Measurements from ENCODE around the gene SF1.

- TF ChIP-seq YY1 (IDR thresholded peaks at IDR 0.05; ENCODE audit: borderline replicate concordance in 1 of 3, control insufficient read depth in 1 of 3, extremely low read depth in 1 of 3, insufficient read depth in 3 of 3, insufficient read length in 1 of 3, insufficient replicate concordance in 2 of 3, low read depth in 1 of 3, low read length in 2 of 3) = no peak
- no peak for TF ChIP-seq EHMT2 (IDR thresholded peaks at IDR 0.05)
- no peak for TF ChIP-seq EP400 (IDR thresholded peaks at IDR 0.05)
- no peak for TF ChIP-seq ZNF121 (CRISPR knock-in tag; conservative IDR thresholded peaks at IDR 0.05)
- TF ChIP-seq, protein P1, sequence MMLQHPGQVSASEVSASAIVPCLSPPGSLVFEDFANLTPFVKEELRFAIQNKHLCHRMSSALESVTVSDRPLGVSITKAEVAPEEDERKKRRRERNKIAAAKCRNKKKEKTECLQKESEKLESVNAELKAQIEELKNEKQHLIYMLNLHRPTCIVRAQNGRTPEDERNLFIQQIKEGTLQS (IDR thresholded peaks at IDR 0.05) = no peak
- TF ChIP-seq, protein P1 (CRISPR knock-in tag; conservative IDR thresholded peaks at IDR 0.05) = no peak
- TF ChIP-seq NR3C1 (CRISPR knock-in tag; IDR thresholded peaks at IDR 0.05) = no peak
- TF ChIP-seq, protein P2, sequence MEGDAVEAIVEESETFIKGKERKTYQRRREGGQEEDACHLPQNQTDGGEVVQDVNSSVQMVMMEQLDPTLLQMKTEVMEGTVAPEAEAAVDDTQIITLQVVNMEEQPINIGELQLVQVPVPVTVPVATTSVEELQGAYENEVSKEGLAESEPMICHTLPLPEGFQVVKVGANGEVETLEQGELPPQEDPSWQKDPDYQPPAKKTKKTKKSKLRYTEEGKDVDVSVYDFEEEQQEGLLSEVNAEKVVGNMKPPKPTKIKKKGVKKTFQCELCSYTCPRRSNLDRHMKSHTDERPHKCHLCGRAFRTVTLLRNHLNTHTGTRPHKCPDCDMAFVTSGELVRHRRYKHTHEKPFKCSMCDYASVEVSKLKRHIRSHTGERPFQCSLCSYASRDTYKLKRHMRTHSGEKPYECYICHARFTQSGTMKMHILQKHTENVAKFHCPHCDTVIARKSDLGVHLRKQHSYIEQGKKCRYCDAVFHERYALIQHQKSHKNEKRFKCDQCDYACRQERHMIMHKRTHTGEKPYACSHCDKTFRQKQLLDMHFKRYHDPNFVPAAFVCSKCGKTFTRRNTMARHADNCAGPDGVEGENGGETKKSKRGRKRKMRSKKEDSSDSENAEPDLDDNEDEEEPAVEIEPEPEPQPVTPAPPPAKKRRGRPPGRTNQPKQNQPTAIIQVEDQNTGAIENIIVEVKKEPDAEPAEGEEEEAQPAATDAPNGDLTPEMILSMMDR (IDR thresholded peaks at IDR 0.05 in 2 of 3, conservative IDR thresholded peaks at IDR 0.05 in 1 of 3; ENCODE audit: insufficient read depth in 2 of 3, low read depth in 1 of 3, low read length in 3 of 3) = no peak
- TF ChIP-seq ZNF589 (CRISPR knock-in tag; IDR thresholded peaks at IDR 0.05; ENCODE audit: low read depth) = no peak
- no peak for TF ChIP-seq CREB3 (tag; conservative IDR thresholded peaks at IDR 0.05; ENCODE audit: low read depth)
- TF ChIP-seq CBX2 (IDR thresholded peaks at IDR 0.05; ENCODE audit: insufficient read depth, low read length, poor library complexity, severe bottlenecking) = no peak
- TF ChIP-seq, protein P3, sequence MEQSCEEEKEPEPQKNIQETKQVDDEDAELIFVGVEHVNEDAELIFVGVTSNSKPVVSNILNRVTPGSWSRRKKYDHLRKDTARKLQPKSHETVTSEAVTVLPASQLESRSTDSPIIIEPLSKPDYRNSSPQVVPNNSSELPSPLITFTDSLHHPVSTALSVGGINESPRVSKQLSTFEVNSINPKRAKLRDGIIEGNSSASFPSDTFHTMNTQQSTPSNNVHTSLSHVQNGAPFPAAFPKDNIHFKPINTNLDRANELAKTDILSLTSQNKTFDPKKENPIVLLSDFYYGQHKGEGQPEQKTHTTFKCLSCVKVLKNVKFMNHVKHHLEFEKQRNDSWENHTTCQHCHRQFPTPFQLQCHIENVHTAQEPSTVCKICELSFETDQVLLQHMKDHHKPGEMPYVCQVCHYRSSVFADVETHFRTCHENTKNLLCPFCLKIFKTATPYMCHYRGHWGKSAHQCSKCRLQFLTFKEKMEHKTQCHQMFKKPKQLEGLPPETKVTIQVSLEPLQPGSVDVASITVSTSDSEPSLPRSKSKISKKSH (CRISPR knock-in tag; IDR thresholded peaks at IDR 0.05) = no peak
- no peak for TF ChIP-seq POLR2A (conservative IDR thresholded peaks at IDR 0.05)
These were observed 57.5 kb downstream of the SF1 start for GRCh38 chr11:64720640-64721358.

Measured in K562 (cell line).